Effector CD8-positive, alpha-beta T cell (primary cell): Measurements from ENCODE around the gene PSORS1C1.
A peak's percentile ranks its signal among the peaks of the same experiment; 100 is the strongest.

ENCODE experiments used
- DNase-seq: peaks from one replicate; lab custom pipeline; 2025; lab: John Stamatoyannopoulos, UW

PSORS1C1 gene

DNA sequence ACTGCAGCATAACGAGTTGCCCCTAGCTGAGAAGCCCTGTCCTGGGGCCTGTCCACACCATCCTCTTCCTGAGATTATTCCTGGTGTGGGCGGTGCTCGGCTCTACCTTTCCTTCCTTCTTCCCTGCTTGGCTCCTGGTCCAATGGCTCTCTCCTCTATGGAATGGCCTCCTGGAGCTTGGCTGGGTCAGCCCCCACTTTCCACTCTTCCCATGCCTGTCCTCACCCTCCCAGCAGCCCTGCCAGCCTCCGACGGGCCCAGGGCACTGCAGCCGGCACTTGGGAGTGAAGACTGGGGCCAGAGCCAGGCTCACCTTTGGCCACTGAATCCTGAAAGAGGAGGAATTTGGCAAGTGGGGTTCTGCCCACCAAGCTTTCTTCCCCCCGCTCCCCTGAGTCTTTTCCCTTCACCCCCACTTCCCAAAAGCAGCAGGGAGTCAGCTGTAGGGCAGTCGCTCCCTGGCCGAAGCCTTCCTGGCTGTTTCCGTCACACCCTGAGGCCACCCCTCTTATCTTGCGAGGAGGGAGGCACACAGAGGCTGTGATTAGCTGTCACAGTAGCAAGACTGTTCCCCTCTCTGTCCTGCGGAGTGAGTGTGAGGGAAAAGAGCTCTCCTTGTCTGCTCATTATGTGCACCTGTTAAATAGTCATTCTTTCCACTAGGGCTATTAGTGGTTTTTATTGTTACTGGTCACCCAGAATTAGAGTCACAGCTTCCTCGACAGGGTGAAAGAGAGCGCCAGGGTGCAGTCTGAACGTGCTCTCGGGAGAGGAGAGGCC lies 12.0 kb downstream of the PSORS1C1 start:
- DNase-seq, result no peak

DNA sequence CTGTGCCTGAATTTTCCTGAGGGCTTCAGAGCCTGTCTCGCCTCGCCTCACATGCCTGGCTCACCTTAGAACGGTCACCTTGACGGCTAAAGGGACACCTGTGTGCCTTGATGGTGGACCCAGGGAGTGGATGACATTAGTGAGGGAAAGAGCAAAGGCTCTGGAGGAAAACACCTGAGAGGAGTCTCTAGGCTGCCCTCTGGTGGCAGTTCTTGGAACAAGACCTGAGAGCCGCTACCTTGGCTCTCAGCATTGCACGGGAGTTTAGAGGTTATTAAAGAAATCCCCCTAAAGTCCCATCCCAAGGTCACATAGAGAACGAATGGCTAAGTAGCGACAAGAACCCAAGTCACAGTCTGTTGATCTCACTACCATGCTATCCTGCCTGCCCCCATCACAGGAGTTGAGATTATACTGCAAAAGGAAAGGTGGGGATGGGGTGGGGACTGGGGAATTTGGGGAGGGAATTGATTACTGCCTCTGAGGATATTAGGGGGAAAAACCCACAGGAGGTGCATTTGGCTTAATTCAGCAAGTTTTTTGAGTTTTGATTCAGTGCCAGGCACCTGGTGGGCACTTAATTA lies 13.6 kb downstream of the PSORS1C1 start:
- peak; percentile 65 for DNase-seq

DNA sequence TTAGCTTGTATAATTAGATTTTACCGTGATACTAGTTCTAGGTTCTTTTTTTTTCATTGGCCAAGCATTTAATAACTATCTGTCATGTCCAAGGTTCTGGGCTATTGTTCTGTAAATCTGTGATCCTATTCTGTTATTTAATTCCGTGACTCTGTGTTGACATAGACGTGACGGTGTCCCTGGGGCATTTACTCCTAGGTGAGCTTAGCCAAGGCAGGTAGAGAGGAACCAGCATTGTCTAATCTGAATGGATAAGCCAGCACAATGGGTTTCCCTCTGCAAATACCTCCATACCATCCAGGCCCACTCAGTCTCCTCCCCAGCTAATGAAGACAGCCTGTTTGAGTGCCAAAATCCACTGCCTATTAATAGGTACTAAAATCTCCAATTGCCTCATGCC lies 14.5 kb downstream of the PSORS1C1 start:
- DNase-seq, result no peak

DNA sequence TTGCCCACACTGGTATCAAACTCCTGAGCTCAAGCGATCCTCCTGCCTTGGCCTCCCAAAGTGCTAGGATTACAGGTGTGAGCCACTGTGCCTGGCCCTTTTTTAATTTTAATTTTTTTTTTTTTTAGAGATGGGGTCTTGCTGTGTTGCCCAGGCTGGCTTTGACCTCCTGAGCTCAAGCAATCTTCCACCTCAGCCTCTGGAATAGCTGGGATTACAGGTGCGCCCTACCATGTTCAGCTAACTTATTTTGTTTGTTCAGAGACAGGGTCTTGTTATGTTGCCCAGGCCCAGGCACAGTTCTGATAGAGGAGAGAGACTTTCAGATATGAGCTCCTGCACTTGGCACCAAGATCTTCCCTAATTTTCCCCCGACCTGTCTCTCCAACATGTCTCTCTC lies 16.2 kb downstream of the PSORS1C1 start:
- DNase-seq, result no peak

DNA sequence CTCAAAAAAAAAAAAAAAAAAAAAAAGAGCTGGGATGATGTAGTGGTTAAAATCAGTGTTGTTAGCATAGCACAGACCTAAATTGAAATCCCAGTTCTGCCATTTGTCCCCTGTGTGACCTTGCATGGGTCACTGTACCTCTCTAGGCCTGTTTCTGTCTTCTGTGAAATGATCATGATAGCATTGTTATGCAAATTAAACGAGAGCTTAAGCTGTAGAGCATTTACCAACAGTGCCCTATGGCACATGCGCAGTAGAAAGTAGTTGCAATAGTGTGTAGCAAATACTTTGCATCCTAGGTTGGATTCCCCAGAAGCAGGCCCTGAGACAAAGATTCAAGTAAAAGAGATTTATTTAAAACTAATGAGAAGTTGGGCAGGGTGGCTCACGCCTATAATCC lies 17.0 kb downstream of the PSORS1C1 start:
- no peak for DNase-seq

DNA sequence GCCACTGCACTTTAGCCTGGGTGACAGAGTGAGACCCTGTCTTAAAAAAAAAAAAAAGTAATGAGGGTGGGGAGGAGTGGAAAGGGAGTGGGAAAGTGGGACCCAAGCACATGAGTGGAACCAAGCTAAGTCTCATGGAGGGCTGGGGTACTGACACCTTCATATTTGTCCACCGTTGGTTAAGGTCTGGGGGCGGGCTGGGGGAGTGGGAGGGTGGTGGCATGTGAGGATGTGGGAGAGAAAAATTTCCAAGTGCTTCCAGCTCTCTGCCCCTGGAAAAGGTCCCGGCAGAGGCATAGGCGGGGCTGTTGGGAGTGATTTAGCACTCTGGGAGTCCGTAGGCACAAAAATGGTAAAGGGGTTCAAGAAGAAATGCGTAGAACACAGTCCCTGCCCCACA lies 18.2 kb downstream of the PSORS1C1 start:
- no peak for DNase-seq

DNA sequence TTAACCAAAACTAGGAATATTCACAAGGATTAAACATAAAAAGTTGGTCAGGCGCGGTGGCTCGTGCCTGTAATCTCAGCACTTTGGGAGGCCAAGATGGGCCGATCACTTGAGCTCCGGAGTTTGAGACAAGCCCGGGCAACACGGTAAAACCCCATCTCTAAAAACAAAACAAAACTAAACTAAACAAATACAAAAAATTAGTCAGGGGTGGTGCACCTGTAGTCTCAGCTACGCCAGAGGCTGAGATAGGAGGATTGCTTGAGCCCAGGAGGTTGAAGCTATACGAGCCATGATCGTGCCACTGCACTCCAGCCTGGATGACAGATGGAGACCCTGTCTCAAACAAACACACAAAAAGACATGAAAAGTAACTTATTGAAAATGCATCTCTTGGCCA lies 21.1 kb downstream of the PSORS1C1 start:
- no peak for DNase-seq

DNA sequence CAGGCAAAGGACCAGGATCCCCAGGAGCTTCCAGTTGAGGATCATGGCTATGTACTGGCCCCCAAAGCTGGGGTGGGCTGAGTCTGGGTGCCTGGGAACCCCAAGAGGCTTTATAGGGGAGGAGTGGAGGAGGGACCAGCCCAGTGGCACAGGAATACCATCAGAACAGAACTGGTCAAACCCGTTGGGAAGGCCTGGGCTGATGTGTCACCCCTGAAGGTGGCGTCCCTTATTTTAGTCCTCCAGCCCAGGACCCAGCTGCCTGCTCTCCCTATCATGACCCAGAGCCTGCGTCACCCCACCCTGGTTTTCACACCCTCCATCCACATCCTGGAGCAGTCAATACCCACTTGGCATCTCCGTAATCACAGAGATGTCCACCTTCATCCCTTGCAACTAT lies 24.4 kb downstream of the PSORS1C1 start, which contains the start of gene PSORS1C2:
Gene PSORS1C2, minus strand, starts transcription at position 85 of the 400 bp plus-strand sequence. Its CDS starts 40 bp downstream, at position 45.
- DNase-seq, result no peak

DNA sequence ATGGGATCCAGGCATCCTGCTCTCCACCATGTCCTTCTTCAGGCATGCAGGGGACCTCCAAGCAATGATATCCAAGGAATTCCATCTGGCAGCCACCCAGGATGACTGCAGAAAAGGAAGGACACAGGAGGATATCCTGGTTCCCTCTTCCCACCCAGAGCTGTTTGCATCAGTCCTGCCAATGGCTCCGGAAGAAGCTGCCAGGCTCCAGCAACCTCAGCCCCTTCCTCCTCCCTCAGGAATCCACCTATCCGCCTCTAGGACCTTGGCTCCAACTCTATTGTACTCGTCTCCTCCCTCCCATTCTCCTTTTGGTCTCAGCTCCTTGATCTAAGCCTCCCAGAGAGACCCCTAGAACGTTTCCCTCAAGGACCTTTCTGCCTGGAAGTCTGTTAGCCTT lies 25.0 kb downstream of the PSORS1C1 start:
- no peak for DNase-seq

DNA sequence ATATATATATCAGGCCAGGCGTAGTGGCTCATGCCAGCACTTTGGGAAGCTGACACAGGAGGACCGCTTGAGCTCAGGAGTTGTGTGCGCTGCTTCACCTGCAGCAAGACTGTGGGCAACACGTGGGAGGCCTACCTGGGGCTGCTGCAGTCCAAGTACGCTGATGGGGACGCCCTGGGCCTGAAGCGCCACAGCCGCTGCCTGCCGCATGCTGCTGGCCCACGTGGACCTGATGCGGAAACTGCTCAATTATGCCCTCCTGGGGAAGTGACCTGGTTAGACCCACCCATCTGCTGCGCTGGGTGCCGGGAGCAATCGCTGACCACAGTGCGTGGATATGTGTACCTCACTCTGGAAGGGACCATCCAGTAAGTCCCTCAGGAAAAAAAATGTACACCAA lies 26.0 kb downstream of the PSORS1C1 start:
- DNase-seq, result no peak

DNA sequence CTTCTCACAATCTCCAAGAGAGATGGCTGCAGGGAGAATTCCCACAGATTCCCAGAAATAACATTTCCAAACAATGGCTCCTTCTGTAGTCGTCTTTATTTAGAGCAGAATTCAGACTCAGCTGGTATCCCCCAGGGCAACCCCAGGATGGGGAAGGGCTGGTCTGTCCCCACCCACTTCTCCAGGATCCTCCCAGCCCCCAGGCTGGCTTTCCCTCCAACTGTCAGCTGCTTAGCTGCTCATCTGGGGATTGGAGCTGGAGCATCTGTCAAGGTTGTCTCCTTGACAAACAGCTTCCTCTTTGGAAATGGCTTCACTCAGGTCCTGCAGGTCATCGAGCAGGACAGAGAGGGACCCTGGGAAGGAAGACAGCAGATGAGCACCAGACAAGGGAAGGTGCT lies 27.8 kb downstream of the PSORS1C1 start:
- no peak for DNase-seq

DNA sequence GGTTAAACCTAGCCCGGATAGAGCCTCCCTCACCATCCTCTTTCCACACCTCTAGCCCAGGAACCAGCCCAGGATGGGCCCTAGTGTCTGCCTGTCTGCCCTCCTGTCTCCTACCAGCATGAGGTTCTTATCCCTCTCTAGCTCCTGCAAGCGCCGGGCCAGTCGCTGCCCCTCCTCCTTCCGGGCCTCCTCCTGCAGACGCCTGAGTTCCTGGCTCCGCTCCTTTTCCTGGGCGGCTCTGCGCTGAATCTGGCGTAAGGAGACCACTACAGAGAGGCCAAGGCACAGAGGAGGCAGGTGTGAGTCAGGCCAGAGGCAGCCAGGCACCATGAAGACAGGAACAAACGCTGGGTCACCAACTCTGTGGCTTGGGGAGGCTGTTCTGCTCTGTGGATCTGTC lies 28.5 kb downstream of the PSORS1C1 start:
- DNase-seq, result no peak

DNA sequence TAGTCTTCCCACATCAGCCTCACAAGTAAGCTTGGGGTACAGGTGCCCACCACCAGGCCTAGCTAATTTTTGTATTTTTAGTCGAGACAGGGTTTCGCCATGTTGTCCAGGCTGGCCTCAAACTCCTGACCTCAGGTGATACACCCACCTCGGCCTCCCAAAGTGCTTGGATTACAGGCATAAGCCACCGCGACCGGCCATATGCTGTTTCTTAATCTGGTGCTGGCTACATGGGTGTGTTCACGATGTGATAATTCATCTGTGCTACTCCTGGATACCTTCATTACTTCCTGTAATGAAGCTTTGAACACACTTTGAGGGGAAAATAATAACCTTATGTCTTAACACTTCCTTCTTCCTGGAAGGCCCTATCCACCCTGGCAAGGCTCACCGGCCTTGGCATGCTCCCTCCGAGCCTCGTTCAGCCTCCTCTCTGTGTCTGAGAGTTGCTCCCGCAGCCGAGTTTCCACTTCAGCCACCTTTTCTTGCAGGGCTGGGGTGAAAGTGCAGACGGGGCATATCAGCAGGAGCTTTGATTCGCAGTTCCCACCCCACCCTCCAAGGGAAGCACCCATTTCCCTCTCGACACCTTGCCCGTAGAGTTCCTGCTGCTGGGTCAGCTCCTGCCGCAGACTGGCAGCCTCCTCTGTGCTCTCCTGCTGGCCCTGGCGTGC lies 29.8 kb downstream of the PSORS1C1 start:
- DNase-seq, result no peak

DNA sequence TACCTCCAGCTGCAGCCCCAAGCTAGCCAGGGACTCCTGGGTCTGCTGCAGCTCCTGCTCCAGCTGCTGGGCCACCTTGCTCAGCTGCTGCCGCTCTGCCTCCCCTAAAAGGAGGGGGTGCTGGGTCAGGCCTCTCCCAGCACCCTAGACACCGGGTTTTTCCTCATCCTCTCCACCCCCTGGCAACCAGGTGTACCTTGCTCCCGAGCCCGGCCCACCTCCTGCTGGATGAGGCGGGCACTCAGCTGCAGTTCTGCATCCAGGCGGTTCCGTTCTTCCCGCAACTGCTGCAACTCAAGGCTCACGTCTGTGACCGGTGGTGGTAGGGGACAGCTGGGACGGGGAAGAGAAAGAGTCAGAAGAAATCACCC lies 30.4 kb downstream of the PSORS1C1 start:
- DNase-seq, result no peak

DNA sequence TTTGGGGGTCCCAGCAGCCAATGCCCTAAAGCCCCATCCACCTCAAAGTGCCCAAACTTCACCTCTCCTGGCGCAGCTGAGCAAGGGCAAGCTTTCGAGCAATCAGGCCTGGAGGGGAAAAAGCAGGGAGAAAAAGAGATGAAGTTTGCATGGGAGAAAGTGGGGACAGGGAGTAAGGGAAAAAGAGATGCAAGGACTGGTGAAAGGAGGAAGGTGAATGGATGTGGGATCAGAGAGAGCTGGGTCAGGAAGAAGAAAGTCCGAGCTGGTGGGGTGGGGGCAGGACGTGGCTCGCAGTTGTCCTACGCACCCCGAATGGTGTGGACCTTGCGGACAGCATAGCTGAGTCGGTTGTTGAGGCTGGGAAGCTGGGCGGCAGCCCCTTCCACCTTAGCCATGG lies 30.8 kb downstream of the PSORS1C1 start:
- DNase-seq, result no peak

DNA sequence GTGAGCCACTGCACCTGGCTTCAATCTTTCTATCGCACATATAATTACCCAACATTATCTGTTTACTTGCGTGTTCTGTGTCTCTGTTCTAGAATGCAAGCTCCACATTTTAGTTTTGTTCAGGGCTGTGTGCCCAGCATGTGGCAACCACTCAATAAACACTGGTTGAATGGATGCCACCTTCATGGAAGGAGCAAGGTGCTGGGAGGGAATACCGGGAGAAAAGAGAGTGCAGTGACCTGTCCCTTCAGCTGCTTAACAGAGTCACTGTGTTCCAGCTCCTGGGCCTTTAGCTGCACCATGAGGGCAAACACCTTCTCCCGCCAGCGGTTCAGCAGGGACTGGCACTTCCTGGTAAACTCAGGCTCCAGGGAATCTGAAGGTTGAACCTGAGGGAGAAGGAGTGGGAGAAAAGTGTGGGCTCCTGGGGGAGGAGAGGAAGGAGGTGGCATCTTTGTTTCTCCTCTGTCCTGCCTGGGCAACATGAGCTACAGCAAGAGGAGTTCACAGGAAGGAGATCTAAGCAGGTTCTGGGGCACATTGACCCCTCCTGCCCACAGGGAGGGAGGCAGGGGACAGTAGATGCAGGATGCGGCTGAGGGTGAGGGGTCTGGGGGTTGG lies 35.3 kb downstream of the PSORS1C1 start:
- DNase-seq, result no peak

DNA sequence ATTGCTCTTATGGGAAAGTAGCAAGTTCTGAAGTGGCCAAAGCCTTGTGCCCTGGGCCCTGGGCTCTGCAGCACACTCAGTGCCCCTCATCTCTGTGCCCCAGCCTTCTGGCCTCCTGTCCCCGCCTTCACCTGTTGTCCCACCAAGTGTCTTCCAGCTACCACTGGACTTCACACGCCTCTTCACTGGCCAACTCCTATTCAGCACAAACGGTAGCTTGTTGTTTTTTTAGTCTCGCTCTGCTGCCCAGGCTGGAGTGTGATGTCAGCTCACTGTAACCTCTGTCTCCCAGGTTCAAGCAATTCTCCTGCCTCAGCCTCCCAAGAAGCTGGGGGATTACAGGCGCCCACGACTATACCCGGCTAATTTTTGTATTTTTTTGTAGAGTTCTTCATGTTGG lies 38.2 kb downstream of the PSORS1C1 start:
- DNase-seq, result no peak

DNA sequence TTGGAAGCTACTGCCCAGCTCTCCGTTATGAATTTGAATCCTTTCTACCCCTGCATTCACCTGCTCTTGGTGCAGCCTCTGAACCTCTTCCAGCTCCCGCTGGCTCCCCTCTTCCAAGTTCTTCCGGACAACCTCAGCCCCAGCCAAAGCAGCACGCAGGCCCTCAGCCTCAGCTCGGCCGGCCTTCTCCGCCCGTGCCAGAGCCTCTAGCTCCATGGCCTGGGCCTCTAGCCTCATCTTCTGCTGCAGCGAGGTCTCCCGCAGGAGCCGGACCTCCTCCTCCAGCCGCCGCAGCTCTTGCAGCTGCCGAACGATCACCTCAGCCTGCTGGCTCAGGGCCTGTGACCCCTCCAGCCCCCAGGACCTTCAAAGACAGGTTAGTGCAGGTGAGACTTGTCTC lies 39.8 kb downstream of the PSORS1C1 start:
- DNase-seq, result no peak

DNA sequence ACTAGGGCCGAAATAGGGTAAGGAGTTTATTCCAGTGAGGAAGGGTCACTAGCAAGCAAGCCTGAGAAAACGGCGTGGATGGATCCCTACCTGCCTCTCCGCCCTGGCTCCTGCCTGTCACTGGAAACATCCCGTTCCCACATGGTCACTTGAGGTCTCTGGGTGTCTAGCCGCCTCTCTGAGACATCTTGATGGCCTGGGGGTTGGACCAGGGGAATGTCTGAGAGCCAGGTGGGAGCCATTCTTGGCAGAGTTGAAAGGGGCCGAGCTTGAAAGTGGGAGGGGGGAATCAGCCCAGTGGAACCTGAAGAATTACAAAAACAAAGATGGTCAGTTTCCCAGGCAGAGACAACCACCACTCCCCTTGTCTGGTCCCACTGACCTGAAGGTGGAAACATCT lies 42.0 kb downstream of the PSORS1C1 start:
- DNase-seq, result no peak

DNA sequence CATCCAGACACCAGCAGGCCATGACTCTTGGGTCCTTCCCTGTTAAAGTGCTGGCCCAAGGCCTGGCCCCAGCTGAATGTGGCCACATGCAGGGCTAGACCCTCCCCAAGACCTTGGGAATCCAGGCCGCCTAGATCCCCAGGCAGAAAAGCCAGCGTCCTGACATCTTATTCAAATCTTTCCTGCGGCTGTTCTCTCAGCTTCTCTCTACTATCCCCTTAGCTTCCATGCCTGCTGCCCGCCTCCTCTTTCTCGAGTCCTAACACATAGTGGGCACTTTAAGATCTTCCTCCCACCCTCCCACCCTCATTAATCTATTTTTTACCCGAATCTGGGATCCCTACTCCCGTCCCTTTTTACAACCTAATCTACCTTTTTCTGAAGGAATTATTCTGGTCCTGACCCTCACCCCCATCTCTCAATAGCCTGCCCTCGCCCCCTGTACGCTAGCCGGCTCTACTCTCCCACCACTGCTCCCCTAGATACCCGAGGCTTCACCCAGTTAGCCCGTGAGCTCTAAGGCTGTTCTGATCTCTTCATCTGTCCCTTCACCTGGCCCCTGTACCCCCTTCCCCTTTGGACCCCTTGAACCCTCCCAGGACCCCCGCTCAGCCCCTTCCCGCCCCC lies 43.0 kb downstream of the PSORS1C1 start, which contains the start of gene CCHCR1:
Gene CCHCR1, minus strand, starts transcription at position 290 of the 627 bp plus-strand sequence. Its CDS starts 202 bp downstream, at position 88.
- DNase-seq, result no peak

DNA sequence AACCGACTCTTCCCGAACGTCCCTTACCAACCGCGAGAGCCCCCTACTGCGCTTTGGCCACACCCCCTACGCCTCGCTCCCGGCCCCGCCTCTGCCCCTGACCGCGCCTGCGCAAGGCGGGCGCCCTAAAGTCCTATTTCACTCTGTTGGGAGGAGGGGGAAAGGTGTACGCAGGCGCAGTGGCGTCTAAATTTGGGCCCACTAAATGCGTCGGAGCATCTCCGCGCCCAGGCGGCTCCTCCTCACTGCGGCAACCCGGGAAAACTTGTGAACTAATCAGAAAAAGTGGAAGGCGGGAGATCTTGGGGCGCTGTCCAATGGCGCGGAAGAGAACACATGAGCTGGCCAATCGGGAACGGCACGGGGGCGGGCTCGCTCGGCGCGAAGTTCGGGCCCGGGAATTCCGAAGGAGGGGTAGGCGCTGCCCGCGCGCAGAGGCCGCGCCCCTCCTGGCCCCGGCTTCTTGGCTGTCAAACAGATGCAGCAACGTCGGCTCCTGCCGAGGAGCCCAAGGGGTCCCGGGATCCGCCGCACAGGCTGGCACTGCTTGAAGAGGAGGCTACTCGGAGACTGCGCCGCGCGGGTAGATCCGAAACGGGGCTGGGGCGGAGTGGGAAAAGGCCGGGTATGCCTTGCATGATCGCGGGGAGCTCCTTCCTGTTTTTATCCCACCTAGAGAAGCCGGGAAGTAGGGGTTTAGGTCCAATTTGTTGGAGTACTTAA lies 43.7 kb downstream of the PSORS1C1 start, which contains the start of gene TCF19:
Gene TCF19, plus strand, starts transcription at position 450 of the 723 bp plus-strand sequence. CDS start 881 bp downstream, outside the sequence.
- peak; percentile 99 for DNase-seq
